Measurements from ENCODE around the gene ALOX5AP.

DNA sequence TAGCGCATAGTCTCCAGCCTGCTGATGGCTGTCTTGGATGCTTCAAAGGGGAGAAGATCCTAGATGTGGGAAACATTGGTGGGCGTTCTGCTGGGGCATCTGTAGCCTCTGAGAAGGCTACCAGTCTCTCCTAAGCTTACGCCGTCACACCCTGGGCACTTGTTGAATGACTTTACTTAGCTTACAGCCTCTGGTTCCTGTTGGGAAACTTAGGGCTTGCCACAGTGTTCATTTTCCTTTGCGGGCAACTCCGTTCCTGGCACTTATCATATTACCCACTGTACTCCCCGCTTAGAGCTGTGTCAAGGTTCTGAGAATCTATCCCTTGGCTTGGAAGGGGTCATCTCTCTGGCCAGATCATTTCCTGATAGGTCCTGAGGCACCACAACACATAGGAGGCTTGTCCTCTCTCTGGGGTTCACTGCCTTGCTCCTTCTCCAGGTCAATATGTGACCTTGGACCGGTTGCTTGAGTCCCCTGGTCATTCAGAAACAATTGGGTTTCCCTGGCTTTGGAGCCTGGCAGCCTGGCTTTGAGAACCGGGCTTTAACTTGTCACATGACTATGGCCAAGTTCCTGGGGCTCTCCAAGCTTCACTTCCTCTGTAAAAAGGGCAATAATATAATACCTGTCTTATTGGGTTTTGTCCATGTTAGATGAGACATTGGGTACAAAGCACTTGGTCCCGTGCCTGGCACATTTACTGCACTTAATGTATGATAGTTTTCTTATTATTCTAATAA lies 20.5 kb upstream of the ALOX5AP start:
- TF ChIP-seq, protein P1, sequence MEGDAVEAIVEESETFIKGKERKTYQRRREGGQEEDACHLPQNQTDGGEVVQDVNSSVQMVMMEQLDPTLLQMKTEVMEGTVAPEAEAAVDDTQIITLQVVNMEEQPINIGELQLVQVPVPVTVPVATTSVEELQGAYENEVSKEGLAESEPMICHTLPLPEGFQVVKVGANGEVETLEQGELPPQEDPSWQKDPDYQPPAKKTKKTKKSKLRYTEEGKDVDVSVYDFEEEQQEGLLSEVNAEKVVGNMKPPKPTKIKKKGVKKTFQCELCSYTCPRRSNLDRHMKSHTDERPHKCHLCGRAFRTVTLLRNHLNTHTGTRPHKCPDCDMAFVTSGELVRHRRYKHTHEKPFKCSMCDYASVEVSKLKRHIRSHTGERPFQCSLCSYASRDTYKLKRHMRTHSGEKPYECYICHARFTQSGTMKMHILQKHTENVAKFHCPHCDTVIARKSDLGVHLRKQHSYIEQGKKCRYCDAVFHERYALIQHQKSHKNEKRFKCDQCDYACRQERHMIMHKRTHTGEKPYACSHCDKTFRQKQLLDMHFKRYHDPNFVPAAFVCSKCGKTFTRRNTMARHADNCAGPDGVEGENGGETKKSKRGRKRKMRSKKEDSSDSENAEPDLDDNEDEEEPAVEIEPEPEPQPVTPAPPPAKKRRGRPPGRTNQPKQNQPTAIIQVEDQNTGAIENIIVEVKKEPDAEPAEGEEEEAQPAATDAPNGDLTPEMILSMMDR (IDR thresholded peaks at IDR 0.05; ENCODE audit: insufficient read depth, low read length), result no peak
- TF ChIP-seq, protein P2, sequence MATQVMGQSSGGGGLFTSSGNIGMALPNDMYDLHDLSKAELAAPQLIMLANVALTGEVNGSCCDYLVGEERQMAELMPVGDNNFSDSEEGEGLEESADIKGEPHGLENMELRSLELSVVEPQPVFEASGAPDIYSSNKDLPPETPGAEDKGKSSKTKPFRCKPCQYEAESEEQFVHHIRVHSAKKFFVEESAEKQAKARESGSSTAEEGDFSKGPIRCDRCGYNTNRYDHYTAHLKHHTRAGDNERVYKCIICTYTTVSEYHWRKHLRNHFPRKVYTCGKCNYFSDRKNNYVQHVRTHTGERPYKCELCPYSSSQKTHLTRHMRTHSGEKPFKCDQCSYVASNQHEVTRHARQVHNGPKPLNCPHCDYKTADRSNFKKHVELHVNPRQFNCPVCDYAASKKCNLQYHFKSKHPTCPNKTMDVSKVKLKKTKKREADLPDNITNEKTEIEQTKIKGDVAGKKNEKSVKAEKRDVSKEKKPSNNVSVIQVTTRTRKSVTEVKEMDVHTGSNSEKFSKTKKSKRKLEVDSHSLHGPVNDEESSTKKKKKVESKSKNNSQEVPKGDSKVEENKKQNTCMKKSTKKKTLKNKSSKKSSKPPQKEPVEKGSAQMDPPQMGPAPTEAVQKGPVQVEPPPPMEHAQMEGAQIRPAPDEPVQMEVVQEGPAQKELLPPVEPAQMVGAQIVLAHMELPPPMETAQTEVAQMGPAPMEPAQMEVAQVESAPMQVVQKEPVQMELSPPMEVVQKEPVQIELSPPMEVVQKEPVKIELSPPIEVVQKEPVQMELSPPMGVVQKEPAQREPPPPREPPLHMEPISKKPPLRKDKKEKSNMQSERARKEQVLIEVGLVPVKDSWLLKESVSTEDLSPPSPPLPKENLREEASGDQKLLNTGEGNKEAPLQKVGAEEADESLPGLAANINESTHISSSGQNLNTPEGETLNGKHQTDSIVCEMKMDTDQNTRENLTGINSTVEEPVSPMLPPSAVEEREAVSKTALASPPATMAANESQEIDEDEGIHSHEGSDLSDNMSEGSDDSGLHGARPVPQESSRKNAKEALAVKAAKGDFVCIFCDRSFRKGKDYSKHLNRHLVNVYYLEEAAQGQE (IDR thresholded peaks at IDR 0.05; ENCODE audit: insufficient replicate concordance, low read depth), result no peak
- no peak for TF ChIP-seq POLR2AphosphoS5 (IDR thresholded peaks at IDR 0.05; ENCODE audit: low read depth)
